GM20431 (cell line): ENCODE measurements around the gene MARCHF10.
"Not testable (repeated sequence)": the region's sequence is repeated elsewhere in the genome, so short reads cannot be mapped to it uniquely, and the experiment has no call there.

Source experiments
- in situ Hi-C: fragments of 300-500 bp; cut with MseI, MboI; formaldehyde crosslinking; loops from one replicate; pipeline ENCODE4 v1.15.0; 2020; ENCODE audit warnings: low sequenced_read_pairs; ENCODE audit not compliant: unreplicated experiment

Gene MARCHF10

DNA sequence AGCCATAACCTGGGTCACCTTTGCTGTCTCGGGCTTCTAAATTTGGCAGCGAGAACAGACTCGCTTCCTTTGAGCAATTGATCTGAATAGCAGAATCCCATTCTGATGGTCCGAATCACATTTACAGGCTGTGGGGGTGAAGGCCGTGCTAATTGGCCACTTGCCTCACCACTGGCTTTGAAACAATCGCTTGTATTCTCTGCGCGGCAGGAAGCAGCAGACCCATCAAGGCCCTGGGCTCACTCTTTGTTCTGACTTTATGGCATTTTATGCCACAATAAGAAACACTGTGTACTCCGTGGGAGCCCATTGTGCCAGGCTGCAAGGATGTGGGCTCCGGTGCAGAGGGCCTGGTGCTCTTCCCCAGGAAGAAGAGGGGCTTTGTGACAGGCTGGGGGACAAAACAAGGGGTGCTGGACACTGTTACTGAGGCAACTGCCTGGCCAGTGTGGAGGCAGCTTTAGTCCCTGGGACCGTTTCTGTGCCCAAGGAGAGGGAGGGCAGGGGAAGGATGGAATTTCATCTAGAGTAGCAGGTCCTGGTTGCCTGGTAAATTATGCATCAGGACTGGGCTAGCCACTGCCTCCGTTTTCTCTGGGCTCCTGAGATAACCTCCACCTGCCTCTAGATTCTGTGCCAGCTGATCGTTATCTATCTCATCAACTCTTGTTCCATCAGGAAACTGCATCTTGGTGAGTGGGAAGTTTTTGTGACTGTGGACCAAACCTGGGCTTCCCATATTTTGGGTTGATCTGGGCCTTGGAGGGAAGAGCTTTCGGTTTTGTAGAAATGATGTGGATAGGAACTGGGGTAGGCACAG, 102.1 kb downstream of the MARCHF10 start:
- in situ Hi-C loops: loop anchor here (25.0 kb wide), 1 partner anchor 256 kb away; the partner anchor contains the start of gene TANC2

DNA sequence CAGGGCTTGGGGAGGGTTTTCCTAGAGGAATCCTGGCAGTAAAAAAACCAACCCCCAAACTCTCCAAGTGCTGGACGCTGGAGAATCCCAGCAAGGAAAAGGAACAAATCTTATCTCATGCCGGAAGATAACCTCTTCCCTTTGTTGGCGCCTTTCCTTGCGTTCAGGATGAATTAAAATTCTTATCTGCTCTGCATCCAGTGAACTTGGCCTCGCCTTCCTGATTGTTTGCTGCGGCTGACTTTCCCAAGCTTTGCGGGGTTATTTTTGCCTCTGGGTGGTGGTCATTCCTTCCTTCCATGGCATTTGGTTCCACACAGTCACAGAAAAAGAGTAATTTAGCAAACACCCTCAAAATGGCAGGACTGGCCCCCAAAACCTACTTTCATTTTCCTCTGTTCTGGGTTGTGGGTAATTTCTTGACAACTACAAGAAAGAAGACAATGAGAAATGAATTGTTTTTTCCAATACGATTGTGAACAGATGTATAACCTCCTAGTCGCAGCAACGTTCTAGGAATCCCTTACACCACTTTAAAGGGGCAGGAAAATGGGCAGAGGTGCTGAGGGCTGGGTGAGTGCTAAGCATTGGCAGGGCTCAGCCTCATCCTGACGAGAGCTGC, 102.8 kb downstream of the MARCHF10 start:
- in situ Hi-C loops: loop anchor here (25.0 kb wide), 1 partner anchor 257 kb away; the partner anchor contains the start of gene TANC2

DNA sequence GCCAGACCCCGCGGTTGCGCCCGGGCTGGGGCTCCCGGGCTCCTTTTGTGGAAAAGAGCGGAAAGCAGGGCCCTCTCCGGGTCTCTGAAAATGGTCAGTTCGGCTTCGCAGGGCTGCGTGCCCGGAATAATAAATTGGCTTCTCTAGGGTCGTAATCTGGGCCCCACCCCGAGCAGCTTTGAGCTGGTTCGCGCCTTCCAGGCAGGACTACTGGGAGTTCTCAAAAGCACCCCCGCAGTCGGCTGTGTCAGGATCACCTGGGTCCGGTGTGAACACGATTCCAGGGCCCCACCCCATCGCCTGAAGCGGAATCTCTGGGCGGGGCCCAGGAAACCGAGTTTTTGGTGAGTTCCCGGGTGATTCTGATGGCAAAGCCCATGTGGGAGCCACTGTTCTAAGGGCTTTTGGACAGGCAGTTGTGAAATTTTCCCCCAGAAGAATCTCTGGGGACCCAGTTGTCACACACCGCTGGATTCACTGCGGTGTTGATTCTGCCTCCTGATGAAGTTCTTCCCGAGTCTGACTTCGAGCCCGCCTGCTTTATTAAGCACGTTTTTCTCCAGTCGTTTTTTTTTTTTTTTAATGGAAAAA, 103.6 kb downstream of the MARCHF10 start:
- in situ Hi-C loops: loop anchor here (25.0 kb wide), 1 partner anchor 258 kb away; the partner anchor contains the start of gene TANC2

- in situ Hi-C loops: loop anchor here (25.0 kb wide), 1 partner anchor 258 kb away; the partner anchor contains the start of gene TANC2
Observed at GRCh38 chr17:62703776-62704380, 104.2 kb downstream of the MARCHF10 start.

DNA sequence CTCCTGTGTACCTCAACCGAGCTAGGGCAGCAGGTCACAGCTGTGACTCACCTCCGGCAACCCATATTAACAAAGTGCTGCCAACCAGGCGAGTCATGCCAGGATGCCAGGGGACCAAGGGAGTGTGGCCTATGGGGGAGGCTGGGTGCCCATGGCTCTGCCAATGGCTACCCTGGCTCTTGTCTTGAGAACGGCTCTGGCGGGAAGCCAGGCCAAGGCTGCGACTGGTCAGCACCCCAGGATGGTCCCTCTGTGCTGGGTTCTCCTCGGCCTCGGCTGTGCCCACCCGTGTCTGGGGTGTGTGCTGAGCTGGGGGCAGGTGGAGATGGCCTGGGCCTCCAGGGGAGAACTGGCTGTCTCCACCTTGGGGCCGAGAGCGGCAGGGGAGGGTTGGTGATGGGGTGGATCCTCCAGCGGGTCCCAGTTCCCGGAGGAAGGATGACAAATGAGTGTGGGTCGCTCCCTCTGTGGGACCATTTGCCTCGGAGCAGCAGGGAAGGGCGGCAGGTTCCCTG, 104.8 kb downstream of the MARCHF10 start:
- in situ Hi-C loops: loop anchor here (25.0 kb wide), 1 partner anchor 259 kb away; the partner anchor contains the start of gene TANC2

DNA sequence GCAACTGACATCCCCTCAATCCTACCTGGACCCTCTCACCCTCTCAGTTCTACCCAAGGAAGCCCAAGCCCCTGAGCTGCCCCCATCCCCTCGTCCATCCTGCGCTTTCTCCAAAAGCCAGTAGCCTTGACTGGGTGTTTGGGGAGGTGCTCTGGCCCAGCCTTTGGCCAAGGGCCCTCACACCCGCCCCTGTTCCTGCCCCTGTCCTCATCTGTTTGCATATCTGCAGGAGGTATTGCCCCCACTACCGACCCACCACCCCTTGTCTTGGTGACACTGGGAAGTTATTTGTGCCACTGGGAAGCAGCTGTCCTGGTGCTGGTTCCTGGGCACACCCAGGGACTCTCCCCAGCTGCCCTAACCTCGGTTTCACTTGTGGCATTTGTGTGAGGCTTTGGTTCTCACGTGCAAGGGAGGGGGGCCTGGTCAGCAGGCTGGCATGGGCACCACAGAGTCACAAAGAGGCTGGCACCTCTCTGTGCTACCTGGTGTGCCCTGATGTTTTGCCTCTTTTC, 105.3 kb downstream of the MARCHF10 start:
- in situ Hi-C loops: loop anchor here (25.0 kb wide), 1 partner anchor 259 kb away; the partner anchor contains the start of gene TANC2

DNA sequence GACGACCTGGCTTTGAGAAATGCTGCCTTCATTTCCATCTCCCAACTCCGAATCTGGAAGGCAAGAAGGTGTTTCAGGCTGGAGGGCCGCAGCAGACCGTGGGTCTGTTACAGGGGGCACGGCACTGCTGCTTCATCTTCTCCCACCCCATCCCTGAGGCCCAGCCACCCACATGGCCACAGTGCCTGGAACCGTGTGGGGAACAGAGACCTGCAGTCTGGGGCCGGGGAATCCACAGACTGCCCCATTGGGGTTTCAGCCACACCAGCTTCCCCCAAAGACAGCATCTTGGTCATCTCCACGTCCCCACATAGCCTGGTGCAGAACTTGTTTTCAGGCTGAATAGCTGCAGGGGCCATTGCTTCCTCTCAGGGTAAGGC, 106.4 kb downstream of the MARCHF10 start:
- in situ Hi-C loops: loop anchor here (25.0 kb wide), 1 partner anchor 261 kb away; the partner anchor contains the start of gene TANC2

DNA sequence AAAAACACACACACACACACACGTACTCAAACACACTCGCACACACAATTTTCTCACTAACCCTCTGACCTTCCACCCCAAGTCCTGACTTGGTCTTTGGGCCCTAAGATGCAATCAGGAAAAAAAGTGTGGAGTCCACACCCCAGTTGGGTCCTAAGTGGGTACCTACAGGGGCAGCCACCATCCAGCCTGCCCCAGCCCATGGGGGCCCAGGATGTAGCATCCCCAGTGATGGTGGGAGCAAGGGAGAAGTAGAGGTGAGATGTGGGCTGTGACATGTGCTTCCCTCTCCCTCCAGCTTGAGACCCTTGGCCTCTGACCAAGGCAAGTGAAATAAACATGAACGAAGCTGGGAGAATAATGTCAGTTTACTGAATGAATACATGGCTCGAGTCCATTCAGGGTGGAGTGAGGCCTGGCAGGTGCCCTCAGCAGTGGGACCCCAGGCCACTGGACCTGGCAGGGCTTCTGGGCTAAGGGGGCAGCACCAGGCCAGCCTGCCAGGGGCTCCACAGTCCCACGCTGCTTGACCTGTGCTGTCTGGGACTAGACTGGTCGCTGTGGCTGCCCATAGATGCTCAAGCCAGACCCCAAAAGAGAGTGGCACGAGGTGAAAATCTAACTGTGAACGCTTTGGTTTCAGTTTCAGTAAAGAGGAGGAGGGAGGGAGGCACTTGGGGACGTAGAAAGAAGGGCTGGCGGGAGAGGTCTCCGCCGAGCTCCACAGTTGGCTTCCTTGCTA, 107.0 kb downstream of the MARCHF10 start:
- in situ Hi-C loops: loop anchor here (25.0 kb wide), 1 partner anchor 261 kb away; the partner anchor contains the start of gene TANC2

GRCh38 chr17:62698459-62698858, 109.7 kb downstream of the MARCHF10 start:
- in situ Hi-C loops: not testable (repeated sequence)

DNA sequence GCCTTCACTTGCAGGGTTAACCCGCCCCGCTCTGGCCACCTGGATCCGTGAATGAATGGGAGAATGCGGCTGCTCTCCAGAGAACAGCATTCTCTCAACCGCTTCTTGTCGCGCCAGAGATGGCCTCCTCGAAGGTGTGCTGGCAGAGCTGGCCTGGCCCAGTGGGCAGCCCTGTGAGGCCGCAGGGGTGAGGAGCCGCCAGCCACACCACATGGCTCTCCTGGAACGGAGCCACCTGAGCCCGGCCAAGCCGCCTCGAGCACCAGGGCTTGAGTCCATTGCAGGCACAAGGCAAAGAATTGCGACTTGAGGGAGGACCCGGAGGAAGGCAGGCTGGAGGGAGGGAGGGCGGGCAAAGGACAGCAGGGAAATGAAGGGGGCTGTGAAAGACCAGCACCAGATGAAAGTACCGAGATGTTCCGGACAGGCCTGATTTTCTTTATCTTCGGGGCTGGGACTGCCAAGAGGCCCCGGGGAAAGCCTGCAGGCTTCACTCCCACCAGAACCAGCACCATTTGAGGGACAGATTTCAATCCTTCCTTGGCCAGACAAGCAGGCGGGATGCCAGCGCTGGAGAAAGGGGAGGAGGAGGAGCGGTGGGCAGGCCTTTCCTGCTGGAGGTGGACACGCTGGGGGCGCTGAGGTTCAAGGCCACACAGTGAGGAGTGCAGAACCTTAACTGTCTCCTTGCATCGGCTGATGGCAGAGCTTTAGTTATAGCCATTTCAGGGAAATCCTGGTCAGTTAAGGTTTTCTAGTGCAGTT, 111.2 kb downstream of the MARCHF10 start:
- in situ Hi-C loops: no loop called here

DNA sequence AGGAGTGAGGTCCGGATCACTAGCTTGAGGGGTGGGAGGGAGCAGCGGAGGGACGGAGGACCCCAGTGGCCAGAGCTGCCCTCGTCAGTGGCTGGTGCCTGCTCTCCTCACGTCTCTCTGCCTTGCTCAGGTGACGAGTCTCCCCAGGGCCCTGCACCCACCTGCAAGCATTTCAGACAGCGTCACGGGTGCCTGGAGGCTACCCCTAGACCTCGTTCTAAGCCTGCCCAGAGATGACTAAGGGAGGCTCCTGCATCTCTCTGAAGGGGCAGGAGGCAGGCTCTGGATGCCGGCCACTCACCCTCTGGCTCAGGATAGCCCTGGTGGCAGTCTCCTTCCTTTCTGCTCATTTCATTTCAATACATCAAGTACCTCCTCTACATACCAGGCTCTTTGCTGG, 111.9 kb downstream of the MARCHF10 start:
- in situ Hi-C loops: no loop called here

DNA sequence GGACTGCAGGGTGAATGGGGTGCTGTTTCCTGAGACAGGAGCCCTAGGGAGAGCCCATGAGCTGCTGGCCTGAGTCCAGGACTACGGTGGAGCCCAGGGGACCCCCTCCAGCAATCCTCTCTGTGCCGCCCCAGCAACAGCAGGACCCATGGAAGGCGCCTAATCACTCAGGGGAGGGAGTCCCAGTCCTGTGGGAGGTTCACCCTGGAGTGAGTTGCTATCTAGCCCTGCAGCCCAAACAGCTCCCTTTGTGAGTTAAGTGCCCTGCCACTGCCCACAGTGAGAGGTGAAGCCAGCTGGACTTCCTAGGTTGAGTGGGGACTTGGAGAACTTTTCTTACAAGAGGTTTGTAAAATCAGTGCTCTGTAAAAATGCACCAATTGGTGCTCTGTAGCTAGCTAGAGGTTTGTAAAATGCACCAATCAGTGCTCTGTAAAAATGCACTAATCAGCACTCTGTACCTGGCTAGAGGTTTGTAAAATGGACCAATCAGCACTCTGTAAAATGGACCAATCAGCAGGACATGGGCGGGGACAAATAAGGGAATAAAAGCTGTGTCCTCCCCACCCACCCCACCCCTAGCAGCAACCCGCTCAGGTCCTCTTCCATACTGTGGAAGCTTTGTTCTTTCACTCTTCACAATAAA, 112.9 kb downstream of the MARCHF10 start:
- in situ Hi-C loops: not testable (repeated sequence)

GRCh38 chr17:62693616-62694409, 114.3 kb downstream of the MARCHF10 start:
- in situ Hi-C loops: no loop called here

DNA sequence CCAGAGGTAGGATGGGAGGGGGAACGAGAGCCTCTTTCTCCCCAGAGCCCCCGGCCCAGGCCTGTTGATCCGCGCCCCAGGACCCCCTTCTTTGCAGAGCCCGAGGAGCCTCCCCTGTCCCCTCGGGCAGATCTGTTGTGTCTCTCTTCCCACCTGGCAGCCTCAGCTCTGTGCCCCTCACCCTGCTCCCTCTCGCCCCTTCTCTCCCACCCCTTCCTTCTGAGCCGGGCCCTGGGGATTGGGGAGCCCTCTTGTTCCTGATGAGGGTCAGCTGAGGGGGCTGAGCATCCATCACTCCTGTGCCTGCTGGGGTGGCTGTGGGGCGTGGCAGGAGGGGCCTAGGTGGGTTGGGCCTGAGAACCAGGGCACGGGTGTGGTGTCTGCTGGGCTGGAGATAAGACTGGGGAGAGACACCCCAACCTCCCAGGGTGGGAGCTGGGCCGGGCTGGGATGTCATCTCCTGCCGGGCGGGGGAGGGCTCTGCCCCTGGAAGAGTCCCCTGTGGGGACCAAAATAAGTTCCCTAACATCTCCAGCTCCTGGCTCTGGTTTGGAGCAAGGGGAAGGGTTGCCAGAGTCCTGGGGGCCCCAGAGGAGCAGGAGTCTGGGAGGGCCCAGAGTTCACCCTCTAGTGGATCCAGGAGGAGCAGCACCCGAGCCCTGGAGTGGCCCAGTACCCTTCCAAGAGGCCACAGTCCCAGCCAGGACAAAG, 115.2 kb downstream of the MARCHF10 start:
- in situ Hi-C loops: no loop called here

DNA sequence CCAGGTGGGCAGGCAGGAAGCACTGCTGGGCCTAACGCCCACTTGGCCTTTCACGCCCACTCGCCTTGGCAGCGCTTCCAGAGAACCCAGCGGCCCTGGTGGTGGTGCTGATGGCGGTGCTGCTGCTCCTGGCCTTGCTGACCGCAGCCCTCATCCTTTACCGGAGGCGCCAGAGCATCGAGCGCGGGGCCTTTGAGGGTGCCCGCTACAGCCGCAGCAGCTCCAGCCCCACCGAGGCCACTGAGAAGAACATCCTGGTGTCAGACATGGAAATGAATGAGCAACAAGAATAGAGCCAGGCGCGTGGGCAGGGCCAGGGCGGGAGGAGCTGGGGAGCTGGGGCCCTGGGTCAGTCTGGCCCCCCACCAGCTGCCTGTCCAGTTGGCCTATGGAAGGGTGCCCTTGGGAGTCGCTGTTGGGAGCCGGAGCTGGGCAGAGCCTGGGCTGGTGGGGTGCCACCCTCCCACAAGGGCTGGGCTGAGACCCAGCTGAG, 115.9 kb downstream of the MARCHF10 start:
- in situ Hi-C loops: no loop called here

DNA sequence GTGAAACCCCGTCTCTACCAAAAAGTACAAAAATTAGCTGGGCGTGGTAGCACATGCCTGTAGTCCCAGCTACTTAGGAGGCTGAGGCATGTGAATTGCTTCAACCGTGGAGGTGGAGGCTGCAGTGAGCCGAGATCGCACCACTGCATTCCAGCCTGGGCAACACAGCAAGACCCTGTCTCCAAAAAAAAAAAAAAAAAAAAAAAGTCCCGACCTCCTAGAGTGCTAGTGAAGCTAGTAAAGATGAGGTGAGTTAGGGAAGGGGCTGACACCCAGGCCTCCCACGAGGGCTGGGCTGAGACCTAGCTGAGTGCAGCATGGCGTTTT, 116.6 kb downstream of the MARCHF10 start:
- in situ Hi-C loops: not testable (repeated sequence)
